IMR-90 (cell line): Measurements from ENCODE around the gene PSAP. TPM values are rescaled to one million over a fixed set of nuclear protein-coding genes. Genes with fewer than 3 reads are reported as not detected.

Source experiments
- ATAC-seq: fragments of 200-7000 bp; cut with Tn5 transposase; 2 replicates; pipeline ENCODE4 v1.9.1; 2020; ENCODE audit warnings: low read depth, mild to moderate bottlenecking, moderate library complexity
- BruUV-seq: library from RNA; stranded (reverse); fragments of 400-500 nt; replicated peaks from 2 replicates; lab custom pipeline; 2021; lab: Mats Ljungman, UMichigan
- CTCF ChIA-PET: fragments of 300-600 bp; formaldehyde crosslinking; extraction: SDS; loops from one replicate; lab custom pipeline; 2021; ENCODE audit warnings: antibody characterized with exemption; lab: Yijun Ruan, JAX
- POLR2A ChIA-PET: fragments of 300-600 bp; sonication (Branson Sonifier 250); formaldehyde crosslinking; loops from one replicate; lab custom pipeline; 2022; ENCODE audit warnings: antibody characterized with exemption; ENCODE audit not compliant: unreplicated experiment; lab: Charles Lee
- DNase-seq: peaks from one replicate; pipeline ENCODE4 v3.0.0; 2013
- H2AFZ ChIP-seq: replicated peaks from 2 replicates; pipeline ENCODE3; 2013; ENCODE audit warnings: low read length, mild to moderate bottlenecking; ENCODE audit not compliant: poor library complexity
- H2AK5ac ChIP-seq: 2 replicates; pipeline ENCODE4 v1.6.1; 2013; ENCODE audit warnings: low read depth, low read length, inconsistent platforms
- H2AK9ac ChIP-seq: replicated peaks from 2 replicates; pipeline ENCODE3; 2013; ENCODE audit warnings: mild to moderate bottlenecking, low read depth, low read length, moderate library complexity; ENCODE audit not compliant: poor library complexity
- H2BK120ac ChIP-seq: 2 replicates; pipeline ENCODE4 v1.6.1; 2013; ENCODE audit warnings: low read depth, low read length, inconsistent platforms
- H2BK15ac ChIP-seq: 3 replicates; pipeline ENCODE4 v1.6.1; 2013; ENCODE audit warnings: low read depth, low read length, inconsistent platforms
- H2BK20ac ChIP-seq: 2 replicates; pipeline ENCODE4 v1.6.1; 2013; ENCODE audit warnings: low read depth, mild to moderate bottlenecking, inconsistent platforms, low read length, moderate library complexity
- H2BK5ac ChIP-seq: 2 replicates; pipeline ENCODE4 v1.6.1; 2013; ENCODE audit warnings: mild to moderate bottlenecking, low read depth, low read length, inconsistent platforms; ENCODE audit not compliant: poor library complexity, severe bottlenecking
- H3K14ac ChIP-seq: replicated peaks from 2 replicates; pipeline ENCODE4 v1.6.1; 2013; ENCODE audit warnings: low read depth, low read length, inconsistent platforms
- H3K18ac ChIP-seq: 2 replicates; pipeline ENCODE4 v1.6.1; 2013; ENCODE audit warnings: low read depth, low read length, control low read depth
- H3K23ac ChIP-seq: 2 replicates; pipeline ENCODE4 v1.6.1; 2013; ENCODE audit warnings: low read depth, low read length, inconsistent platforms
- H3K27ac ChIP-seq: 2 replicates; pipeline ENCODE4 v1.5.1; 2013; ENCODE audit warnings: mild to moderate bottlenecking, control low read depth, low read length; ENCODE audit not compliant: insufficient read depth
- H3K27me3 ChIP-seq: 2 replicates; pipeline ENCODE4 v1.6.1; 2013; ENCODE audit warnings: low read length; ENCODE audit not compliant: control insufficient read depth, insufficient read depth
- H3K36me3 ChIP-seq: 2 replicates; pipeline ENCODE4 v1.6.1; 2013; ENCODE audit warnings: low read length, mixed read lengths; ENCODE audit not compliant: control insufficient read depth, insufficient read depth
- H3K4ac ChIP-seq: 2 replicates; pipeline ENCODE4 v1.6.1; 2013; ENCODE audit warnings: low read depth, low read length, inconsistent platforms
- H3K4me1 ChIP-seq: 2 replicates; pipeline ENCODE4 v1.6.1; 2013; ENCODE audit warnings: low read length, mixed read lengths; ENCODE audit not compliant: control insufficient read depth, insufficient read depth
- H3K4me2 ChIP-seq: 2 replicates; pipeline ENCODE4 v1.6.1; 2013; ENCODE audit warnings: low read depth, mild to moderate bottlenecking, control low read depth, low read length, moderate library complexity
- H3K4me3 ChIP-seq: 2 replicates; pipeline ENCODE4 v1.5.1; 2013; ENCODE audit warnings: low read depth, mild to moderate bottlenecking, control low read depth, low read length, moderate library complexity; ENCODE audit not compliant: insufficient read depth
- H3K56ac ChIP-seq: 2 replicates; pipeline ENCODE4 v1.6.1; 2013; ENCODE audit warnings: low read length, inconsistent platforms; ENCODE audit not compliant: insufficient read depth; ENCODE audit errors: extremely low read depth
- H3K79me1 ChIP-seq, 2 experiments: 2 replicates each; pipeline ENCODE4 v1.6.1; 2013; ENCODE audit warnings: low read length in 2 of 2, inconsistent platforms in 1 of 2, low read depth in 1 of 2
- H3K9ac ChIP-seq: 2 replicates; pipeline ENCODE4 v1.6.1; 2013; ENCODE audit warnings: low read depth, low read length, control low read depth
- H3K9me1 ChIP-seq: 2 replicates; pipeline ENCODE4 v1.6.1; 2013; ENCODE audit warnings: low read length, inconsistent platforms; ENCODE audit not compliant: insufficient read depth
- H3K9me3 ChIP-seq: 2 replicates; pipeline ENCODE4 v1.6.1; 2013; ENCODE audit warnings: low read length; ENCODE audit not compliant: control insufficient read depth, insufficient read depth
- H4K20me1 ChIP-seq: 2 replicates; pipeline ENCODE4 v1.6.1; 2013; ENCODE audit warnings: low read length, inconsistent platforms; ENCODE audit not compliant: insufficient read depth
- H4K5ac ChIP-seq: 2 replicates; pipeline ENCODE4 v1.6.1; 2013; ENCODE audit warnings: mild to moderate bottlenecking, low read depth, low read length, control low read depth
- H4K8ac ChIP-seq, 2 experiments: 2 replicates each; pipeline ENCODE4 v1.6.1; 2013; ENCODE audit warnings: low read depth in 2 of 2, low read length in 2 of 2, control low read depth in 1 of 2, inconsistent platforms in 1 of 2
- H4K91ac ChIP-seq: 2 replicates; pipeline ENCODE4 v1.6.1; 2013; ENCODE audit warnings: low read depth, low read length, inconsistent platforms; ENCODE audit not compliant: insufficient read depth
- BHLHE40 ChIP-seq: fragments of 150-350 bp; IDR thresholded peaks from 2 replicates; pipeline ENCODE4 v1.6.1; 2016; ENCODE audit warnings: mild to moderate bottlenecking, low read depth, low read length
- CEBPB ChIP-seq: IDR thresholded peaks from 2 replicates; pipeline ENCODE4 v1.6.1; 2012; ENCODE audit warnings: low read depth, low read length, improper control_type of control experiment
- CHD1 ChIP-seq: IDR thresholded peaks from 2 replicates; pipeline ENCODE4 v1.6.1; 2012; ENCODE audit warnings: low read depth, low read length, improper control_type of control experiment
- ELK1 ChIP-seq: fragments of 150-350 bp; IDR thresholded peaks from 2 replicates; pipeline ENCODE4 v1.6.1; 2016; ENCODE audit warnings: low read depth, mild to moderate bottlenecking, low read length, moderate library complexity, borderline replicate concordance
- FOS ChIP-seq: fragments of 150-350 bp; IDR thresholded peaks from 2 replicates; pipeline ENCODE4 v1.6.1; 2016; ENCODE audit warnings: low read depth, low read length
- MAFK ChIP-seq: IDR thresholded peaks from 2 replicates; pipeline ENCODE4 v1.6.1; 2012; ENCODE audit warnings: low read depth, low read length, improper control_type of control experiment
- MAZ ChIP-seq: IDR thresholded peaks from 2 replicates; pipeline ENCODE4 v1.6.1; 2012; ENCODE audit warnings: low read depth, mild to moderate bottlenecking, low read length, improper control_type of control experiment, moderate library complexity, borderline replicate concordance
- MXI1 ChIP-seq: IDR thresholded peaks from 2 replicates; pipeline ENCODE4 v1.6.1; 2012; ENCODE audit warnings: low read depth, mild to moderate bottlenecking, low read length, moderate library complexity, borderline replicate concordance
- NFE2L2 ChIP-seq: fragments of 150-350 bp; IDR thresholded peaks from 2 replicates; pipeline ENCODE4 v1.6.1; 2016; ENCODE audit warnings: low read depth, mild to moderate bottlenecking, low read length
- POLR2A ChIP-seq: IDR thresholded peaks from 2 replicates; pipeline ENCODE4 v1.6.1; 2012; ENCODE audit warnings: mild to moderate bottlenecking, low read depth, low read length
- RAD21 ChIP-seq: IDR thresholded peaks from 2 replicates; pipeline ENCODE4 v1.6.1; 2012; ENCODE audit warnings: low read length, improper control_type of control experiment
- RCOR1 ChIP-seq: IDR thresholded peaks from 2 replicates; pipeline ENCODE4 v1.6.1; 2012; ENCODE audit warnings: mild to moderate bottlenecking, low read length, improper control_type of control experiment; ENCODE audit not compliant: insufficient replicate concordance
- RFX5 ChIP-seq: IDR thresholded peaks from 2 replicates; pipeline ENCODE4 v1.8.0; 2012; ENCODE audit warnings: low read depth, mild to moderate bottlenecking, low read length, moderate library complexity
- SMC3 ChIP-seq: fragments of 150-350 bp; IDR thresholded peaks from 2 replicates; pipeline ENCODE4 v1.6.1; 2016; ENCODE audit warnings: low read depth, mild to moderate bottlenecking, antibody characterized with exemption, low read length, moderate library complexity
- USF2 ChIP-seq: fragments of 150-350 bp; IDR thresholded peaks from 2 replicates; pipeline ENCODE4 v1.6.1; 2017; ENCODE audit warnings: mild to moderate bottlenecking, antibody characterized with exemption, low read length, low read depth
- WGBS, 2 experiments: methylation state at CpG; one replicate each; pipeline versions ENCODE4 v1.1.5 to v1.1.7; 2013; ENCODE audit warnings: missing lambda C conversion rate in 2 of 2; ENCODE audit not compliant: insufficient read length in 1 of 2; ENCODE audit errors: extremely low coverage in 2 of 2; 5-methylcytosine and 5-hydroxymethylcytosine counted together
- dilution Hi-C: fragments of 300-500 bp; cut with HindIII; formaldehyde crosslinking; loops from one replicate; pipeline ENCODE4 v1.14.3; 2018; ENCODE audit warnings: low sequenced_read_pairs; ENCODE audit not compliant: unreplicated experiment
- in situ Hi-C: fragments of 300-500 bp; cut with MboI; formaldehyde crosslinking; loops from 3 replicates; pipeline ENCODE4 v1.14.3; 2019; ENCODE audit warnings: low sequenced_read_pairs, inconsistent platforms, mixed read lengths
- intact Hi-C: fragments of 100-400 bp; cut with micrococcal nuclease; formaldehyde crosslinking; loops from 2 replicates; pipeline ENCODE4 v1.10.0; 2022
- polyA plus RNA-seq, 3 experiments: library from polyadenylated mRNA; depleted of rRNA; stranded (reverse); fragments of >200 nt; gene quantifications; 2 replicates each; pipeline ENCODE4 v1.2.3, GENCODE V29; 2012; ENCODE audit warnings: low replicate concordance in 1 of 3
- total RNA-seq: library from RNA; depleted of rRNA; stranded (reverse); fragments of >200 nt; gene quantifications from 2 replicates; pipeline ENCODE4 v1.2.3, GENCODE V29; 2012
- TF ChIP-seq, protein P1 (sequence below): conservative IDR thresholded peaks from 2 replicates; pipeline ENCODE4 v1.5.1; 2012; ENCODE audit warnings: mild to moderate bottlenecking, low read depth, low read length, improper control_type of control experiment

The PSAP gene
- total and polyA plus RNA-seq, 2 of the 4 experiments (the other 2 are of a cell fraction), result 216 to 876 TPM

GRCh38 chr10:71798308-71798624, 52.8 kb downstream of the PSAP start:
- no peak for ATAC-seq
- Histone ChIP-seq H3K56ac (no peak overlapping the region), H3K9ac (no peak overlapping the region), H3K23ac (no peak overlapping the region), H4K8ac (no peak overlapping the region), H3K18ac (no peak overlapping the region), H2AFZ (no peak overlapping the region), H2BK15ac (no peak overlapping the region), H2BK20ac (no peak overlapping the region), H3K4me2 (no peak overlapping the region), H3K9me3 (no peaks in the 10 kb centered on the region), H3K4ac (no peak overlapping the region), H3K27ac (no peak overlapping the region), H3K9me1 (no peaks in the 10 kb centered on the region), H4K5ac (no peak overlapping the region), H3K4me3 (no peak overlapping the region), H4K20me1 (no peaks in the 10 kb centered on the region), H3K4me1 (no peaks in the 10 kb centered on the region), H2BK5ac (no peak overlapping the region), H2AK5ac (no peak overlapping the region), H4K91ac (no peak overlapping the region), H3K79me1 (no peaks in the 10 kb centered on the region), H3K27me3 (peaks cover 23% of the 10 kb centered on the region), H2BK120ac (no peak overlapping the region), H2AK9ac (no peak overlapping the region), H3K14ac (no peak overlapping the region), H3K36me3 (no peaks in the 10 kb centered on the region)
- BruUV-seq, result no TSS peak
- ChIA-PET POLR2A (no interaction called here), CTCF (no interaction called here)
- dilution Hi-C loops, result no loop called here
- in situ Hi-C loops, result no loop called here
- intact Hi-C loops, result no loop called here
- TF ChIP-seq NFE2L2 (no peak), USF2 (no peak), ELK1 (no peak), RAD21 (no peak), MAZ (no peak), POLR2A (no peak), MXI1 (no peak), SMC3 (no peak), RCOR1 (no peak), CEBPB (no peak), MAFK (no peak), CHD1 (no peak), RFX5 (no peak), BHLHE40 (no peak), FOS (no peak)
- TF ChIP-seq, protein P1, sequence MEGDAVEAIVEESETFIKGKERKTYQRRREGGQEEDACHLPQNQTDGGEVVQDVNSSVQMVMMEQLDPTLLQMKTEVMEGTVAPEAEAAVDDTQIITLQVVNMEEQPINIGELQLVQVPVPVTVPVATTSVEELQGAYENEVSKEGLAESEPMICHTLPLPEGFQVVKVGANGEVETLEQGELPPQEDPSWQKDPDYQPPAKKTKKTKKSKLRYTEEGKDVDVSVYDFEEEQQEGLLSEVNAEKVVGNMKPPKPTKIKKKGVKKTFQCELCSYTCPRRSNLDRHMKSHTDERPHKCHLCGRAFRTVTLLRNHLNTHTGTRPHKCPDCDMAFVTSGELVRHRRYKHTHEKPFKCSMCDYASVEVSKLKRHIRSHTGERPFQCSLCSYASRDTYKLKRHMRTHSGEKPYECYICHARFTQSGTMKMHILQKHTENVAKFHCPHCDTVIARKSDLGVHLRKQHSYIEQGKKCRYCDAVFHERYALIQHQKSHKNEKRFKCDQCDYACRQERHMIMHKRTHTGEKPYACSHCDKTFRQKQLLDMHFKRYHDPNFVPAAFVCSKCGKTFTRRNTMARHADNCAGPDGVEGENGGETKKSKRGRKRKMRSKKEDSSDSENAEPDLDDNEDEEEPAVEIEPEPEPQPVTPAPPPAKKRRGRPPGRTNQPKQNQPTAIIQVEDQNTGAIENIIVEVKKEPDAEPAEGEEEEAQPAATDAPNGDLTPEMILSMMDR, result no peak
- 80% methylated on average over 1 of the region's 6 CpGs; no CpG with 5 or more reads in 1 of the 2 experiments for WGBS, 2 experiments
- DNase-seq, result no peak
